PC-3 (cell line): ENCODE measurements around the gene JARID2. TPM values are rescaled to one million over a fixed set of nuclear protein-coding genes. Genes with fewer than 3 reads are reported as not detected.

ENCODE experiments used
- ATAC-seq: fragments of 200-7000 bp; cut with Tn5 transposase; 2 replicates; pipeline ENCODE4 v1.9.1; 2020; ENCODE audit warnings: mild to moderate bottlenecking, moderate library complexity
- BruUV-seq: library from RNA; stranded (reverse); fragments of 400-500 nt; replicated peaks from 2 replicates; lab custom pipeline; 2021; lab: Mats Ljungman, UMichigan
- CTCF ChIA-PET: fragments of 300-600 bp; sonication (Branson Sonifier 250); formaldehyde crosslinking; loops from one replicate; lab custom pipeline; 2022; ENCODE audit warnings: antibody characterized with exemption; lab: Charles Lee
- POLR2A ChIA-PET: fragments of 300-600 bp; sonication (Branson Sonifier 250); formaldehyde crosslinking; loops from one replicate; lab custom pipeline; 2022; ENCODE audit warnings: antibody characterized with exemption; ENCODE audit not compliant: unreplicated experiment; lab: Charles Lee
- DNase-seq: peaks from one replicate; pipeline ENCODE4 v3.0.0-alpha.2; 2015
- H2AFZ ChIP-seq: fragments of 300-600 bp; sonication (generic); 2 replicates; pipeline ENCODE4 v1.6.0; 2016; ENCODE audit warnings: antibody characterized with exemption, low read length
- H3F3A ChIP-seq: fragments of 300-600 bp; sonication (generic); one replicate; pipeline ENCODE4 v1.6.0; 2017; ENCODE audit warnings: antibody characterized with exemption, low read length, control low read depth, mild to moderate bottlenecking; ENCODE audit not compliant: unreplicated experiment
- H3K27ac ChIP-seq: fragments of 300-600 bp; sonication (generic); 2 replicates; pipeline ENCODE4 v1.5.1; 2016; ENCODE audit warnings: mild to moderate bottlenecking, low read length
- H3K27me3 ChIP-seq: fragments of 300-600 bp; sonication (generic); 2 replicates; pipeline ENCODE4 v1.6.1; 2016; ENCODE audit warnings: low read length, mixed read lengths
- H3K36me3 ChIP-seq: fragments of 300-600 bp; sonication (generic); 2 replicates; pipeline ENCODE4 v1.6.1; 2016; ENCODE audit warnings: low read depth, mixed run types, low read length, mixed read lengths
- H3K4me1 ChIP-seq: fragments of 300-600 bp; sonication (generic); 2 replicates; pipeline ENCODE4 v1.5.1; 2016; ENCODE audit warnings: low read length; ENCODE audit not compliant: insufficient read depth
- H3K4me2 ChIP-seq: fragments of 300-600 bp; sonication (generic); 2 replicates; pipeline ENCODE4 v1.6.0; 2016; ENCODE audit warnings: low read length
- H3K4me3 ChIP-seq: fragments of 300-600 bp; sonication (generic); 2 replicates; pipeline ENCODE4 v1.5.1; 2016; ENCODE audit warnings: mild to moderate bottlenecking, low read length, mixed read lengths
- H3K79me2 ChIP-seq: fragments of 300-600 bp; sonication (generic); 2 replicates; pipeline ENCODE4 v1.6.1; 2017; ENCODE audit warnings: low read length, mixed read lengths
- H3K9ac ChIP-seq: fragments of 300-600 bp; sonication (generic); 2 replicates; pipeline ENCODE4 v1.6.0; 2016; ENCODE audit warnings: mild to moderate bottlenecking, low read length
- H3K9me2 ChIP-seq: fragments of 300-600 bp; sonication (generic); replicated peaks from 2 replicates; pipeline ENCODE4 v1.6.1; 2016; ENCODE audit warnings: mixed run types, low read length, mixed read lengths
- H3K9me3 ChIP-seq: fragments of 300-600 bp; sonication (generic); 2 replicates; pipeline ENCODE4 v1.6.1; 2016; ENCODE audit warnings: low read length, mixed read lengths
- H4K20me1 ChIP-seq: fragments of 300-600 bp; sonication (generic); 2 replicates; pipeline ENCODE4 v1.6.1; 2016; ENCODE audit warnings: low read length, mixed read lengths
- EZH2 ChIP-seq: fragments of 300-600 bp; sonication (generic); IDR thresholded peaks from one replicate; pipeline ENCODE4 v1.6.1; 2017; ENCODE audit warnings: antibody characterized with exemption, mild to moderate bottlenecking, low read length; ENCODE audit not compliant: unreplicated experiment
- EZH2phosphoT487 ChIP-seq: fragments of 300-600 bp; sonication (generic); IDR thresholded peaks from 2 replicates; pipeline ENCODE4 v1.6.1; 2018; ENCODE audit warnings: mild to moderate bottlenecking, antibody characterized with exemption, low read length, borderline replicate concordance
- intact Hi-C: fragments of 100-400 bp; cut with micrococcal nuclease; formaldehyde crosslinking; loops from 2 replicates; pipeline ENCODE4 v1.9.0; 2023
- total RNA-seq: library from RNA; depleted of rRNA; stranded (reverse); fragments of >200 nt; gene quantifications from 2 replicates; pipeline ENCODE4 v1.2.3, GENCODE V29; 2014
- TF ChIP-seq, protein P1 (sequence below): fragments of 300-600 bp; sonication (generic); conservative IDR thresholded peaks from 2 replicates; pipeline ENCODE4 v1.5.1; 2017; ENCODE audit warnings: antibody characterized with exemption, low read depth, mild to moderate bottlenecking, low read length

JARID2 gene
- total RNA-seq, 1 experiment from 2014 or later: 11.0 TPM

DNA sequence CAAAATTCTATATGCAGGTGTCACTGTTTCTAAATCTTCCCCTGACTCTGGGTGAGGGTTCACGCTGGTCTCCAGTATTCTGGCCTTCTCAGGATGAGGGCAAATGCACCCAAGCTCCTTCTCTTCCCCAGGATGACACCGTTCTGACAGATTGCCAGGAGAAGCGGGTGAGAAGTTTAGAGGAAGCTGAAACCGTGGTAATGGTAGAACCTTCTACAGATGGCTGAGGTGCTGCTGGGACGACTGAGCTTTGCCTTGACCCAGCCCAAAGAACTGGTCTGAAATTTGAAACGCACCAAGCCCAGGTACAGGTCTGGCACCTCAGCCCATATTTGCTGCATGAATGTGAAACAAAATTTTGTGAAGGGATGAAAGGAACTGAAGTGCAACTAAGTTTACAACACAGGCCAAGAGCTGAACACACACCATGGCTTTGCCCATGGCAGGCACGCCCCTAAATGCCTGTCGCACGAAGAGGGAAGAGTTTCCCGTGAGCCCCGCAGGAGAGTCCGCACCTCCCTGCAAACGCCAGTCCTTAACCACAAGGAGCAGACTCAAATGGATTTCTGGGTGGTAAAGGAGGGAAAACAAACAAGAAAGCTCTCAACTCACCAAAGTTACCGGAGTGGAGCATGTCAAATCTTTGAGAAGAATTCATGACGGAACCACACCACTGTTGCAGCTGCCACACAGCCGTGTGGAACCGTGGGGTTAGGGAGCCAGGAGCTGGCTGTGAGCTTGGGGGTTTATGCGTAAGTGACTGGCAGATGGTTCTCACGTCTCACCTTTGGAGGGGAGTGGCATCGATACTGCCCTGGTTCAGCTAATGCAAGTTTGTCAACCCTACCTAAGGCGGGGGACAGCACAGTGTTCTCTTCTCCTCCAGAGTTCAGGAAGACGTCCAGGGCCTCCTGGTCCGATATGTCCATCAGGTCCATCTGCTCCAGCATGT is 278.1 kb downstream of the JARID2 start:
- Histone ChIP-seq H4K20me1 (no peaks in the 10 kb centered on the region), H3K4me2 (no peak overlapping the region), H3K79me2 (no peaks in the 10 kb centered on the region), H3K9me3 (no peaks in the 10 kb centered on the region), H3K27me3 (no peaks in the 10 kb centered on the region), H3K36me3 (peaks cover 13% of the 10 kb centered on the region), H3K9ac (no peak overlapping the region), H3K27ac (no peak overlapping the region), H2AFZ (no peak overlapping the region), H3F3A (no peaks in the 10 kb centered on the region), H3K4me1 (no peaks in the 10 kb centered on the region), H3K9me2 (no peaks in the 10 kb centered on the region), H3K4me3 (no peak overlapping the region)
- intact Hi-C loops: no loop called here
- TF ChIP-seq EZH2phosphoT487: no peak
- TF ChIP-seq, protein P1, sequence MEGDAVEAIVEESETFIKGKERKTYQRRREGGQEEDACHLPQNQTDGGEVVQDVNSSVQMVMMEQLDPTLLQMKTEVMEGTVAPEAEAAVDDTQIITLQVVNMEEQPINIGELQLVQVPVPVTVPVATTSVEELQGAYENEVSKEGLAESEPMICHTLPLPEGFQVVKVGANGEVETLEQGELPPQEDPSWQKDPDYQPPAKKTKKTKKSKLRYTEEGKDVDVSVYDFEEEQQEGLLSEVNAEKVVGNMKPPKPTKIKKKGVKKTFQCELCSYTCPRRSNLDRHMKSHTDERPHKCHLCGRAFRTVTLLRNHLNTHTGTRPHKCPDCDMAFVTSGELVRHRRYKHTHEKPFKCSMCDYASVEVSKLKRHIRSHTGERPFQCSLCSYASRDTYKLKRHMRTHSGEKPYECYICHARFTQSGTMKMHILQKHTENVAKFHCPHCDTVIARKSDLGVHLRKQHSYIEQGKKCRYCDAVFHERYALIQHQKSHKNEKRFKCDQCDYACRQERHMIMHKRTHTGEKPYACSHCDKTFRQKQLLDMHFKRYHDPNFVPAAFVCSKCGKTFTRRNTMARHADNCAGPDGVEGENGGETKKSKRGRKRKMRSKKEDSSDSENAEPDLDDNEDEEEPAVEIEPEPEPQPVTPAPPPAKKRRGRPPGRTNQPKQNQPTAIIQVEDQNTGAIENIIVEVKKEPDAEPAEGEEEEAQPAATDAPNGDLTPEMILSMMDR: no peak
- no peak for TF ChIP-seq EZH2
- POLR2A ChIA-PET: no interaction called here
- ATAC-seq (no peak), DNase-seq (no peak)
- BruUV-seq: TSS peak; percentile 9
- CTCF ChIA-PET: no interaction called here

DNA sequence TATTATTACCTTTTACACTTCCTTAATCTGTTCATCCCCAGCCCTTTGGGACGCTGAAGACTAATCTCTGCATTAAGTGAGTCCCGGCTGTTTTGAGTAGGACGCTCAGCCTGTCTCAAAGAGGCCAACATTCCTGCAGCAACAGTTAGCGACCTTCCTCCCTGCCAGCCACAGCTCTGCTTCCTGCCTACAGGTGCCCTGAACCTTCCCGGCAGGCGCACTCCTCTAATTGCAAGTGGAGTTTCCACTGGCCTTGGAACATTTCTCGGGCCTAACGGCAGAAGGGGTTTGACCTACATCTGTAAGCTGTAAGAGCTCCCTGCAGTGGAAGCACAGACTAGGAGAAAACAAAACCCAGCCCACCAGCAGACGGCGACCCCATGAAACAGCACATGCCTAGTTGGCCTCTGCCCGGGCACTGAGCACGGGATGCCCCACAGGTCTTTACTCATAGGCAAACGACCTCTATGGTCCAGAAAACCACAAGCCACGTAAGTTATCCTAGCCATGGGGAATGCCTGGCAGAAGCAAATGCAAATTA is 279.1 kb downstream of the JARID2 start:
- no peak overlapping the region for H3K27ac ChIP-seq
- H2AFZ ChIP-seq: no peak overlapping the region
- no peaks in the 10 kb centered on the region for H4K20me1 ChIP-seq
- no peak overlapping the region for H3K9ac ChIP-seq
- no peak for DNase-seq
- H3K4me1 ChIP-seq: no peaks in the 10 kb centered on the region
- no peaks in the 10 kb centered on the region for H3F3A ChIP-seq
- H3K27me3 ChIP-seq: no peaks in the 10 kb centered on the region
- peaks cover 13% of the 10 kb centered on the region for H3K36me3 ChIP-seq
- TF ChIP-seq EZH2phosphoT487 (no peak), EZH2 (no peak)
- TF ChIP-seq, protein P1: no peak
- no peaks in the 10 kb centered on the region for H3K9me3 ChIP-seq
- ATAC-seq: no peak
- no peaks in the 10 kb centered on the region for H3K79me2 ChIP-seq
- no peak overlapping the region for H3K4me2 ChIP-seq
- CTCF ChIA-PET: no interaction called here
- no peak overlapping the region for H3K4me3 ChIP-seq
- no TSS peak for BruUV-seq
- POLR2A ChIA-PET: no interaction called here
- intact Hi-C loops: no loop called here
- H3K9me2 ChIP-seq: no peaks in the 10 kb centered on the region
